IMR-90 (cell line): Measurements from ENCODE around the gene C16orf92. TPM values are rescaled to one million over a fixed set of nuclear protein-coding genes. Genes with fewer than 3 reads are reported as not detected.

Source experiments
- ATAC-seq: fragments of 200-7000 bp; cut with Tn5 transposase; 2 replicates; pipeline ENCODE4 v1.9.1; 2020; ENCODE audit warnings: low read depth, mild to moderate bottlenecking, moderate library complexity
- BruUV-seq: library from RNA; stranded (reverse); fragments of 400-500 nt; replicated peaks from 2 replicates; lab custom pipeline; 2021; lab: Mats Ljungman, UMichigan
- CTCF ChIA-PET: fragments of 300-600 bp; formaldehyde crosslinking; extraction: SDS; loops from one replicate; lab custom pipeline; 2021; ENCODE audit warnings: antibody characterized with exemption; lab: Yijun Ruan, JAX
- POLR2A ChIA-PET: fragments of 300-600 bp; sonication (Branson Sonifier 250); formaldehyde crosslinking; loops from one replicate; lab custom pipeline; 2022; ENCODE audit warnings: antibody characterized with exemption; ENCODE audit not compliant: unreplicated experiment; lab: Charles Lee
- DNase-seq: peaks from one replicate; pipeline ENCODE4 v3.0.0; 2013
- H2AFZ ChIP-seq: replicated peaks from 2 replicates; pipeline ENCODE3; 2013; ENCODE audit warnings: low read length, mild to moderate bottlenecking; ENCODE audit not compliant: poor library complexity
- H2AK5ac ChIP-seq: 2 replicates; pipeline ENCODE4 v1.6.1; 2013; ENCODE audit warnings: low read depth, low read length, inconsistent platforms
- H2AK9ac ChIP-seq: replicated peaks from 2 replicates; pipeline ENCODE3; 2013; ENCODE audit warnings: mild to moderate bottlenecking, low read depth, low read length, moderate library complexity; ENCODE audit not compliant: poor library complexity
- H2BK120ac ChIP-seq: 2 replicates; pipeline ENCODE4 v1.6.1; 2013; ENCODE audit warnings: low read depth, low read length, inconsistent platforms
- H2BK15ac ChIP-seq: 3 replicates; pipeline ENCODE4 v1.6.1; 2013; ENCODE audit warnings: low read depth, low read length, inconsistent platforms
- H2BK20ac ChIP-seq: 2 replicates; pipeline ENCODE4 v1.6.1; 2013; ENCODE audit warnings: low read depth, mild to moderate bottlenecking, inconsistent platforms, low read length, moderate library complexity
- H2BK5ac ChIP-seq: 2 replicates; pipeline ENCODE4 v1.6.1; 2013; ENCODE audit warnings: mild to moderate bottlenecking, low read depth, low read length, inconsistent platforms; ENCODE audit not compliant: poor library complexity, severe bottlenecking
- H3K14ac ChIP-seq: replicated peaks from 2 replicates; pipeline ENCODE4 v1.6.1; 2013; ENCODE audit warnings: low read depth, low read length, inconsistent platforms
- H3K18ac ChIP-seq: 2 replicates; pipeline ENCODE4 v1.6.1; 2013; ENCODE audit warnings: low read depth, low read length, control low read depth
- H3K23ac ChIP-seq: 2 replicates; pipeline ENCODE4 v1.6.1; 2013; ENCODE audit warnings: low read depth, low read length, inconsistent platforms
- H3K27ac ChIP-seq: 2 replicates; pipeline ENCODE4 v1.5.1; 2013; ENCODE audit warnings: mild to moderate bottlenecking, control low read depth, low read length; ENCODE audit not compliant: insufficient read depth
- H3K27me3 ChIP-seq: 2 replicates; pipeline ENCODE4 v1.6.1; 2013; ENCODE audit warnings: low read length; ENCODE audit not compliant: control insufficient read depth, insufficient read depth
- H3K36me3 ChIP-seq: 2 replicates; pipeline ENCODE4 v1.6.1; 2013; ENCODE audit warnings: low read length, mixed read lengths; ENCODE audit not compliant: control insufficient read depth, insufficient read depth
- H3K4ac ChIP-seq: 2 replicates; pipeline ENCODE4 v1.6.1; 2013; ENCODE audit warnings: low read depth, low read length, inconsistent platforms
- H3K4me1 ChIP-seq: 2 replicates; pipeline ENCODE4 v1.6.1; 2013; ENCODE audit warnings: low read length, mixed read lengths; ENCODE audit not compliant: control insufficient read depth, insufficient read depth
- H3K4me2 ChIP-seq: 2 replicates; pipeline ENCODE4 v1.6.1; 2013; ENCODE audit warnings: low read depth, mild to moderate bottlenecking, control low read depth, low read length, moderate library complexity
- H3K4me3 ChIP-seq: 2 replicates; pipeline ENCODE4 v1.5.1; 2013; ENCODE audit warnings: low read depth, mild to moderate bottlenecking, control low read depth, low read length, moderate library complexity; ENCODE audit not compliant: insufficient read depth
- H3K56ac ChIP-seq: 2 replicates; pipeline ENCODE4 v1.6.1; 2013; ENCODE audit warnings: low read length, inconsistent platforms; ENCODE audit not compliant: insufficient read depth; ENCODE audit errors: extremely low read depth
- H3K79me1 ChIP-seq, 2 experiments: 2 replicates each; pipeline ENCODE4 v1.6.1; 2013; ENCODE audit warnings: low read length in 2 of 2, inconsistent platforms in 1 of 2, low read depth in 1 of 2
- H3K9ac ChIP-seq: 2 replicates; pipeline ENCODE4 v1.6.1; 2013; ENCODE audit warnings: low read depth, low read length, control low read depth
- H3K9me1 ChIP-seq: 2 replicates; pipeline ENCODE4 v1.6.1; 2013; ENCODE audit warnings: low read length, inconsistent platforms; ENCODE audit not compliant: insufficient read depth
- H3K9me3 ChIP-seq: 2 replicates; pipeline ENCODE4 v1.6.1; 2013; ENCODE audit warnings: low read length; ENCODE audit not compliant: control insufficient read depth, insufficient read depth
- H4K20me1 ChIP-seq: 2 replicates; pipeline ENCODE4 v1.6.1; 2013; ENCODE audit warnings: low read length, inconsistent platforms; ENCODE audit not compliant: insufficient read depth
- H4K5ac ChIP-seq: 2 replicates; pipeline ENCODE4 v1.6.1; 2013; ENCODE audit warnings: mild to moderate bottlenecking, low read depth, low read length, control low read depth
- H4K8ac ChIP-seq, 2 experiments: 2 replicates each; pipeline ENCODE4 v1.6.1; 2013; ENCODE audit warnings: low read depth in 2 of 2, low read length in 2 of 2, control low read depth in 1 of 2, inconsistent platforms in 1 of 2
- H4K91ac ChIP-seq: 2 replicates; pipeline ENCODE4 v1.6.1; 2013; ENCODE audit warnings: low read depth, low read length, inconsistent platforms; ENCODE audit not compliant: insufficient read depth
- BHLHE40 ChIP-seq: fragments of 150-350 bp; IDR thresholded peaks from 2 replicates; pipeline ENCODE4 v1.6.1; 2016; ENCODE audit warnings: mild to moderate bottlenecking, low read depth, low read length
- CEBPB ChIP-seq: IDR thresholded peaks from 2 replicates; pipeline ENCODE4 v1.6.1; 2012; ENCODE audit warnings: low read depth, low read length, improper control_type of control experiment
- CHD1 ChIP-seq: IDR thresholded peaks from 2 replicates; pipeline ENCODE4 v1.6.1; 2012; ENCODE audit warnings: low read depth, low read length, improper control_type of control experiment
- CTCF ChIP-seq: conservative IDR thresholded peaks from 2 replicates; pipeline ENCODE4 v1.5.1; 2012; ENCODE audit warnings: mild to moderate bottlenecking, low read depth, low read length, improper control_type of control experiment
- FOS ChIP-seq: fragments of 150-350 bp; IDR thresholded peaks from 2 replicates; pipeline ENCODE4 v1.6.1; 2016; ENCODE audit warnings: low read depth, low read length
- MAFK ChIP-seq: IDR thresholded peaks from 2 replicates; pipeline ENCODE4 v1.6.1; 2012; ENCODE audit warnings: low read depth, low read length, improper control_type of control experiment
- MXI1 ChIP-seq: IDR thresholded peaks from 2 replicates; pipeline ENCODE4 v1.6.1; 2012; ENCODE audit warnings: low read depth, mild to moderate bottlenecking, low read length, moderate library complexity, borderline replicate concordance
- NFE2L2 ChIP-seq: fragments of 150-350 bp; IDR thresholded peaks from 2 replicates; pipeline ENCODE4 v1.6.1; 2016; ENCODE audit warnings: low read depth, mild to moderate bottlenecking, low read length
- POLR2A ChIP-seq: IDR thresholded peaks from 2 replicates; pipeline ENCODE4 v1.6.1; 2012; ENCODE audit warnings: mild to moderate bottlenecking, low read depth, low read length
- RFX5 ChIP-seq: IDR thresholded peaks from 2 replicates; pipeline ENCODE4 v1.8.0; 2012; ENCODE audit warnings: low read depth, mild to moderate bottlenecking, low read length, moderate library complexity
- SMC3 ChIP-seq: fragments of 150-350 bp; IDR thresholded peaks from 2 replicates; pipeline ENCODE4 v1.6.1; 2016; ENCODE audit warnings: low read depth, mild to moderate bottlenecking, antibody characterized with exemption, low read length, moderate library complexity
- WGBS, 2 experiments: methylation state at CpG; one replicate each; pipeline versions ENCODE4 v1.1.5 to v1.1.7; 2013; ENCODE audit warnings: missing lambda C conversion rate in 2 of 2; ENCODE audit not compliant: insufficient read length in 1 of 2; ENCODE audit errors: extremely low coverage in 2 of 2; 5-methylcytosine and 5-hydroxymethylcytosine counted together
- dilution Hi-C: fragments of 300-500 bp; cut with HindIII; formaldehyde crosslinking; loops from one replicate; pipeline ENCODE4 v1.14.3; 2018; ENCODE audit warnings: low sequenced_read_pairs; ENCODE audit not compliant: unreplicated experiment
- in situ Hi-C: fragments of 300-500 bp; cut with MboI; formaldehyde crosslinking; loops from 3 replicates; pipeline ENCODE4 v1.14.3; 2019; ENCODE audit warnings: low sequenced_read_pairs, inconsistent platforms, mixed read lengths
- intact Hi-C: fragments of 100-400 bp; cut with micrococcal nuclease; formaldehyde crosslinking; loops from 2 replicates; pipeline ENCODE4 v1.10.0; 2022
- polyA plus RNA-seq, 3 experiments: library from polyadenylated mRNA; depleted of rRNA; stranded (reverse); fragments of >200 nt; gene quantifications; 2 replicates each; pipeline ENCODE4 v1.2.3, GENCODE V29; 2012; ENCODE audit warnings: low replicate concordance in 1 of 3
- total RNA-seq: library from RNA; depleted of rRNA; stranded (reverse); fragments of >200 nt; gene quantifications from 2 replicates; pipeline ENCODE4 v1.2.3, GENCODE V29; 2012

C16orf92 gene
- total and polyA plus RNA-seq, 2 of the 4 experiments (the other 2 are of a cell fraction): not detected

- no peaks in the 10 kb centered on the region for H3K27me3 ChIP-seq
These were observed 38.2 kb upstream of the C16orf92 start for GRCh38 chr16:29984764-29985147.

More at GRCh38 chr16:29984764-29985147, 38.2 kb upstream of the C16orf92 start:
- no TSS peak for BruUV-seq
- Histone ChIP-seq H2BK120ac (no peak overlapping the region), H3K79me1 (peaks cover 5 to 16% of the 10 kb centered on the region in 2 experiments; a peak in 2 of 4 replicates), H3K36me3 (peaks cover 84% of the 10 kb centered on the region), H3K14ac (no peak overlapping the region), H2BK5ac (no peak overlapping the region), H2AK9ac (no peak overlapping the region), H3K4me2 (no peak overlapping the region), H3K4me3 (no peak overlapping the region), H2BK20ac (no peak overlapping the region), H3K56ac (no peak overlapping the region; the same call in 1 of the 2 replicates), H3K27ac (no peak overlapping the region), H3K4ac (no peak overlapping the region), H3K9ac (no peak overlapping the region), H4K8ac (no peak overlapping the region), H3K9me1 (no peaks in the 10 kb centered on the region), H3K23ac (no peak overlapping the region), H3K4me1 (no peaks in the 10 kb centered on the region), H2AFZ (no peak overlapping the region), H4K5ac (no peak overlapping the region), H4K20me1 (no peaks in the 10 kb centered on the region; the same call in 1 of the 2 replicates), H2AK5ac (no peak overlapping the region), H3K18ac (no peak overlapping the region), H2BK15ac (no peak overlapping the region), H4K91ac (no peak overlapping the region), H3K9me3 (no peaks in the 10 kb centered on the region)
- in situ Hi-C loops: no loop called here
- CTCF ChIA-PET: interaction anchor here (1.3 kb wide), 1 partner anchor 11 kb away, joined by 3 read pairs; the partner anchor contains the start of gene TAOK2
- intact Hi-C loops: no loop called here
- TF ChIP-seq CEBPB (no peak), POLR2A (no peak), CHD1 (no peak), NFE2L2 (no peak), SMC3 (no peak), BHLHE40 (no peak), CTCF (no peak), RFX5 (no peak), FOS (no peak), MAFK (no peak), MXI1 (no peak)
- no peak for ATAC-seq
- DNase-seq: no peak
- POLR2A ChIA-PET: no interaction called here
- WGBS, 2 experiments: no CpG with 5 or more reads among the region's 5 CpGs
- dilution Hi-C loops: no loop called here
